ENCODE measurements around the gene PCCB.

DNA sequence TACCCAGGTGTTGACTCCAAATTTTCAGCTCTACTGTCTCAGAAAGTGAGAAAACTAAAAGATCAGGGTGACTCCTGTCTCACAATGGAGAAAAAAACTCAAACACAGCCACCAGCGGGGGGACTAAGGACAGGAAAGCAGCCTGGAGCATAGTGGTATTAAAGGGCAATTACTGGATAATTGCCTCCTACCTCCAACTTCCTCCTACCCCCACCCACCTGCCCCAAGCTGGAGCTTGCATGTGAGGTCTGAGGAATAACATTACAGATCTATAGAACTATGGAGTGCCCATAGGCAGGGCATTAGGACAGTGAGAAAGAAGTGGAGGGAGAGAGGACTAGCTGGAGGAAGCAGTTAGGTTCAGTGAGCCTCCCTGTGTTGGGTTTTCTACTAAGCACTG lies 2.7 kb upstream of the PCCB start:
- TF ChIP-seq, protein P1, sequence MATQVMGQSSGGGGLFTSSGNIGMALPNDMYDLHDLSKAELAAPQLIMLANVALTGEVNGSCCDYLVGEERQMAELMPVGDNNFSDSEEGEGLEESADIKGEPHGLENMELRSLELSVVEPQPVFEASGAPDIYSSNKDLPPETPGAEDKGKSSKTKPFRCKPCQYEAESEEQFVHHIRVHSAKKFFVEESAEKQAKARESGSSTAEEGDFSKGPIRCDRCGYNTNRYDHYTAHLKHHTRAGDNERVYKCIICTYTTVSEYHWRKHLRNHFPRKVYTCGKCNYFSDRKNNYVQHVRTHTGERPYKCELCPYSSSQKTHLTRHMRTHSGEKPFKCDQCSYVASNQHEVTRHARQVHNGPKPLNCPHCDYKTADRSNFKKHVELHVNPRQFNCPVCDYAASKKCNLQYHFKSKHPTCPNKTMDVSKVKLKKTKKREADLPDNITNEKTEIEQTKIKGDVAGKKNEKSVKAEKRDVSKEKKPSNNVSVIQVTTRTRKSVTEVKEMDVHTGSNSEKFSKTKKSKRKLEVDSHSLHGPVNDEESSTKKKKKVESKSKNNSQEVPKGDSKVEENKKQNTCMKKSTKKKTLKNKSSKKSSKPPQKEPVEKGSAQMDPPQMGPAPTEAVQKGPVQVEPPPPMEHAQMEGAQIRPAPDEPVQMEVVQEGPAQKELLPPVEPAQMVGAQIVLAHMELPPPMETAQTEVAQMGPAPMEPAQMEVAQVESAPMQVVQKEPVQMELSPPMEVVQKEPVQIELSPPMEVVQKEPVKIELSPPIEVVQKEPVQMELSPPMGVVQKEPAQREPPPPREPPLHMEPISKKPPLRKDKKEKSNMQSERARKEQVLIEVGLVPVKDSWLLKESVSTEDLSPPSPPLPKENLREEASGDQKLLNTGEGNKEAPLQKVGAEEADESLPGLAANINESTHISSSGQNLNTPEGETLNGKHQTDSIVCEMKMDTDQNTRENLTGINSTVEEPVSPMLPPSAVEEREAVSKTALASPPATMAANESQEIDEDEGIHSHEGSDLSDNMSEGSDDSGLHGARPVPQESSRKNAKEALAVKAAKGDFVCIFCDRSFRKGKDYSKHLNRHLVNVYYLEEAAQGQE (IDR thresholded peaks at IDR 0.05; ENCODE audit: insufficient read depth in 1 of 2, low read depth in 2 of 2, low read length in 1 of 2): no peak
- TF ChIP-seq, protein P2, sequence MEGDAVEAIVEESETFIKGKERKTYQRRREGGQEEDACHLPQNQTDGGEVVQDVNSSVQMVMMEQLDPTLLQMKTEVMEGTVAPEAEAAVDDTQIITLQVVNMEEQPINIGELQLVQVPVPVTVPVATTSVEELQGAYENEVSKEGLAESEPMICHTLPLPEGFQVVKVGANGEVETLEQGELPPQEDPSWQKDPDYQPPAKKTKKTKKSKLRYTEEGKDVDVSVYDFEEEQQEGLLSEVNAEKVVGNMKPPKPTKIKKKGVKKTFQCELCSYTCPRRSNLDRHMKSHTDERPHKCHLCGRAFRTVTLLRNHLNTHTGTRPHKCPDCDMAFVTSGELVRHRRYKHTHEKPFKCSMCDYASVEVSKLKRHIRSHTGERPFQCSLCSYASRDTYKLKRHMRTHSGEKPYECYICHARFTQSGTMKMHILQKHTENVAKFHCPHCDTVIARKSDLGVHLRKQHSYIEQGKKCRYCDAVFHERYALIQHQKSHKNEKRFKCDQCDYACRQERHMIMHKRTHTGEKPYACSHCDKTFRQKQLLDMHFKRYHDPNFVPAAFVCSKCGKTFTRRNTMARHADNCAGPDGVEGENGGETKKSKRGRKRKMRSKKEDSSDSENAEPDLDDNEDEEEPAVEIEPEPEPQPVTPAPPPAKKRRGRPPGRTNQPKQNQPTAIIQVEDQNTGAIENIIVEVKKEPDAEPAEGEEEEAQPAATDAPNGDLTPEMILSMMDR (IDR thresholded peaks at IDR 0.05): no peak
- TF ChIP-seq TCF7L2 (IDR thresholded peaks at IDR 0.05; ENCODE audit: low read depth, low read length) (no peak), POLR2AphosphoS5 (IDR thresholded peaks at IDR 0.05; ENCODE audit: low read depth, low read length) (no peak), SIN3A (IDR thresholded peaks at IDR 0.05; ENCODE audit: borderline replicate concordance, insufficient read depth, low read depth, low read length) (no peak)
